ENCODE data around the gene SCGB1D1. TPM values are rescaled to one million over a fixed set of nuclear protein-coding genes. Genes with fewer than 3 reads are reported as not detected.

SCGB1D1 gene
- total RNA-seq (ENCODE audit: low replicate concordance), result not detected in 2 replicates

DNA sequence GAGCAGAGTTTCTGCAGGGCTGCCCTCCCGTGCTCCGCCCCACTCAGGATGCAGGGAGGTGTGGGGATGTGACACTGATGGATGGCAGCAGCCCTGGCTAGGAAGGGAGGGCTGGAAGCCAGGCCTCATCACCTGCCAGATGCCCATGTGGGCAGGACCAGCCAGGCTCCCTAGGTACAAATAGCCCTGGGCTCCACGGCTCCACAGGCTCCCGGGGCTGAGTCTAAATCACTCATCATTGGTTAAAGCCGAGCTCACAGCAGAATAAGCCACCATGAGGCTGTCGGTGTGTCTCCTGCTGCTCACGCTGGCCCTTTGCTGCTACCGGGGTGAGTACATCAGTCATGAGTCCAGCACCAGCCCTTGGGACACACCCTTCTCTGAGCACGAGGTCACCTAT lies at the start of gene SCGB1D1:
SCGB1D1 (plus strand) TSS at position 206 of the 400 bp plus-strand sequence; CDS start at position 275, 69 bp downstream.
- no peaks in the 10 kb centered on the region for H3F3A ChIP-seq (ENCODE audit: low read depth)
- Mint-ChIP-seq H3K36me3 (no peaks in the 10 kb centered on the region), H3K9me3 (no peaks in the 10 kb centered on the region), H3K27ac (no peak within 1 kb of the TSS), H3K4me1 (peaks cover 13% of the 10 kb centered on the region), H3K27me3 (ENCODE audit: insufficient read depth, low read depth) (peaks cover 25% of the 10 kb centered on the region), H3K4me3 (no peak within 1 kb of the TSS)
- peaks cover 6% of the 10 kb centered on the region for H3K4me1 ChIP-seq
- no peak within 1 kb of the TSS for H3K27ac ChIP-seq
- no peak within 1 kb of the TSS for H3K9ac ChIP-seq
- H3K4me3 ChIP-seq, result no peak within 1 kb of the TSS
- no peaks in the 10 kb centered on the region for H4K20me1 ChIP-seq (ENCODE audit: low read depth)
- no peaks in the 10 kb centered on the region for H3K79me2 ChIP-seq (ENCODE audit: low read depth)
- no peak within 1 kb of the TSS for H2AFZ ChIP-seq (replicated peaks)
- no peaks in the 10 kb centered on the region for H3K9me3 ChIP-seq (ENCODE audit: low read depth)
- TF ChIP-seq EZH2 (IDR thresholded peaks at IDR 0.05) (no peak), CTCF (IDR thresholded peaks at IDR 0.05) (no peak), EZH2phosphoT487 (IDR thresholded peaks at IDR 0.05) (no peak)
- no peaks in the 10 kb centered on the region for H3K36me3 ChIP-seq
- no peaks in the 10 kb centered on the region for H3K27me3 ChIP-seq
- DNase-seq (ENCODE audit: low spot score), result no peak
- no peak within 1 kb of the TSS for H3K4me2 ChIP-seq

DNA sequence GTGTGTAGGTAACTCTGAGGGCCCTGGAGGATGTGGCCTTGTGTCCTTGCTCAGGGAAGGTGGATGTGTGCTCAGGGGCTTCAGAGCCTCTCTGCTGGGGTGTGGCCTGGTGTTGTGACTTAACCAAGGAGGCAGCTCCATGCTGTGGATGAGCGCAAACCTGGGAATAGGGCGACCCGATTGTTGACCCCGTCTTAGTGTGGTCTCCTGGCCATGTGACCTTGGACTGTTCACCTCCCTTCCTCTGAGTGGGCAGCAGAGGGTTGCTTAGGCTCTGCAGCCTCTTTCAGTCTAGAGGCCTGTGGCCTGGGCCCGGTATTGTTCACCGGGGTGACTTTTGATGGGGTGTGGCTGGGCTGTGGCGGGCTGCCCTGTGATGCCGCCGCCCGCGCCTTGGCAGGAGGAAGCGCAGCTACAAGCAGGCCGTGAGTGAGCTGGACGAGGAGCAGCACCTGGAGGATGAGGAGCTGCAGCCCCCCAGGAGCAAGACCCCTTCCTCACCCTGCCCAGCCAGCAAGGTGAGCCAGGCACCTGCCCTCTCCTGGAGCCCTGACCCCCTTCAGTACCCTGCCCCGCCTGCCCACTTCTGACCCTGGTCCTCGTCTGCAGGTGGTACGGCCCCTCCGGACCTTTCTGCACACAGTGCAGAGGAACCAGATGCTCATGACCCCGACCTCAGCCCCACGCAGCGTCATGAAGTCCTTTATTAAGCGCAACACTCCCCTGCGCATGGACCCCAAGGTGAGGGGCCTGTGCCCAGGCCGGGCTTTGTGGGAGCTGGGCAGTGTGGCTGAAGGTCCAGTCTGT lies 49.5 kb upstream of the SCGB1D1 start:
- Histone ChIP-seq H3K36me3 (no peaks in the 10 kb centered on the region), H3K27ac (no peak overlapping the region)
- DNase-seq (ENCODE audit: low spot score), result no peak

DNA sequence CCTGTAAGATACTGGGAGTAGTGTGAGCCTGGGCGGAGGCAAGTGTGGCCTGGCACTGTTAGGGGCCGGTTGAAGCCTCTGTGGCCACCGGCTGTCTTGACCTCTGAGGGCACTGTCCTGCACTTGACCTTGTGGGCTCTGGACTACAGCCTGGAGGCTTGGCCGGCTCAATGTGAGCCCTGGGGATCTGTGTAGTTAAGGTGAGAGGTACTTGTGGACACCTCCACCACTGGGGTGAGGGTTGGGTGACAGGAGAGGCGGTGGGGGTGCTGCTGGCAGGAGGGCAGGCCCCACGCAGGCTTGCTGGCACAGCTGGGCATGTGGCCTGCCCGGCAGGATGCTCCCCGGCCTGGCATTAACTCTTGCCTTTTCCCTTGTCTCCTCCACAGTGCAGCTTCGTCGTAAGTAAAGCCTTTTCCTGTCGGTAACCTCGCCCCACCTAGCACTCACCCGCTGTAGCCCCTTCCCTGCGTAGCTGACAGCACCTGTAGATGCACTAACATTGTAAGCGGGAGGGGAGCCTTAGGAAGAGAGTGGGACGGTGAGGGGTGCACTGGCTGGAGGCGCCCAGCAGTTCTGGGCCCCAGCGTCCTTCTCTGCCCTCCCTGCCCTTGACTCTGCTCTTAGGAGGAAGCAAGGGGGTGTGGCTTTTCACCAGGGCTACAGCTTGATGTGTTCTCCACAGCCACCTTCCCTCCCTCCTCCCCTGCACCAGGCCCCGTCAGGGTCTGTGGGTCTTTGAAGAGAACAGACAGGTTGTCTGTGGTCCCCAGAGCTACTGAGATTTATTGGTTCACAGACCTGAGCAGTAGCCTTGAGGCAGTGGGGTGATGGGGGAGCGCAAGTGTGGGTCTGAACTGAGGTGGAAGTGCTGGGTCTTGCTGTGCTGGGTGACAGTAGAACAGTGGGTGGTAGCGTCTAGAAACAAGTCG lies 48.6 kb upstream of the SCGB1D1 start:
- H3K4me1 Mint-ChIP-seq, result no peaks in the 10 kb centered on the region
- no peaks in the 10 kb centered on the region for H3K9me3 ChIP-seq (ENCODE audit: low read depth)
- H3K27me3 Mint-ChIP-seq (ENCODE audit: insufficient read depth, low read depth), result peaks cover 2% of the 10 kb centered on the region
- no peak for DNase-seq (ENCODE audit: low spot score)
- no peak overlapping the region for H3K4me3 Mint-ChIP-seq
- H3K27ac Mint-ChIP-seq, result no peak overlapping the region
- H3K27ac ChIP-seq, result no peak overlapping the region
- no peaks in the 10 kb centered on the region for H3F3A ChIP-seq (ENCODE audit: low read depth)
- no peaks in the 10 kb centered on the region for H3K36me3 ChIP-seq
- no peak overlapping the region for H2AFZ ChIP-seq (replicated peaks)
- no peak overlapping the region for H3K4me3 ChIP-seq
- peaks cover 35% of the 10 kb centered on the region for H4K20me1 ChIP-seq (ENCODE audit: low read depth)
- peaks cover 20% of the 10 kb centered on the region for H3K79me2 ChIP-seq (ENCODE audit: low read depth)
- H3K36me3 Mint-ChIP-seq, result peaks cover 20% of the 10 kb centered on the region
- no peaks in the 10 kb centered on the region for H3K27me3 ChIP-seq
- H3K4me2 ChIP-seq, result no peak overlapping the region
- no peak overlapping the region for H3K9ac ChIP-seq
- no peaks in the 10 kb centered on the region for H3K4me1 ChIP-seq
- no peaks in the 10 kb centered on the region for H3K9me3 Mint-ChIP-seq
- TF ChIP-seq EZH2 (IDR thresholded peaks at IDR 0.05) (no peak), CTCF (IDR thresholded peaks at IDR 0.05) (no peak), EZH2phosphoT487 (IDR thresholded peaks at IDR 0.05) (no peak)

More for the DNA sequence above, 49.5 kb upstream of the SCGB1D1 start:
- H3K9me3 ChIP-seq (ENCODE audit: low read depth), result no peaks in the 10 kb centered on the region
- H3F3A ChIP-seq (ENCODE audit: low read depth), result no peaks in the 10 kb centered on the region
- peaks cover 27% of the 10 kb centered on the region for H3K79me2 ChIP-seq (ENCODE audit: low read depth)
- H3K27ac Mint-ChIP-seq, result no peak overlapping the region
- H3K36me3 Mint-ChIP-seq, result peaks cover 18% of the 10 kb centered on the region
- no peak overlapping the region for H3K4me3 Mint-ChIP-seq
- H3K9me3 Mint-ChIP-seq, result no peaks in the 10 kb centered on the region
- no peak overlapping the region for H3K4me2 ChIP-seq
- no peaks in the 10 kb centered on the region for H3K4me1 Mint-ChIP-seq
- H3K4me1 ChIP-seq, result no peaks in the 10 kb centered on the region
- no peaks in the 10 kb centered on the region for H3K27me3 ChIP-seq
- peaks cover 42% of the 10 kb centered on the region for H4K20me1 ChIP-seq (ENCODE audit: low read depth)
- no peak for TF ChIP-seq EZH2phosphoT487 (IDR thresholded peaks at IDR 0.05)
- no peak for TF ChIP-seq EZH2 (IDR thresholded peaks at IDR 0.05)
- no peak for TF ChIP-seq CTCF (IDR thresholded peaks at IDR 0.05)
- peaks cover 2% of the 10 kb centered on the region for H3K27me3 Mint-ChIP-seq (ENCODE audit: insufficient read depth, low read depth)
- no peak overlapping the region for H3K9ac ChIP-seq
- no peak overlapping the region for H2AFZ ChIP-seq (replicated peaks)
- H3K4me3 ChIP-seq, result no peak overlapping the region
